Measurements from ENCODE around the gene MINK1. TPM values are rescaled to one million over a fixed set of nuclear protein-coding genes. Genes with fewer than 3 reads are reported as not detected.

The MINK1 gene
- total and polyA plus RNA-seq, 10 of the 15 experiments (the other 5 are each of a cell fraction or from before 2014, with no cell fraction given), result 0.08 to 55.6 (median 15.0) TPM

DNA sequence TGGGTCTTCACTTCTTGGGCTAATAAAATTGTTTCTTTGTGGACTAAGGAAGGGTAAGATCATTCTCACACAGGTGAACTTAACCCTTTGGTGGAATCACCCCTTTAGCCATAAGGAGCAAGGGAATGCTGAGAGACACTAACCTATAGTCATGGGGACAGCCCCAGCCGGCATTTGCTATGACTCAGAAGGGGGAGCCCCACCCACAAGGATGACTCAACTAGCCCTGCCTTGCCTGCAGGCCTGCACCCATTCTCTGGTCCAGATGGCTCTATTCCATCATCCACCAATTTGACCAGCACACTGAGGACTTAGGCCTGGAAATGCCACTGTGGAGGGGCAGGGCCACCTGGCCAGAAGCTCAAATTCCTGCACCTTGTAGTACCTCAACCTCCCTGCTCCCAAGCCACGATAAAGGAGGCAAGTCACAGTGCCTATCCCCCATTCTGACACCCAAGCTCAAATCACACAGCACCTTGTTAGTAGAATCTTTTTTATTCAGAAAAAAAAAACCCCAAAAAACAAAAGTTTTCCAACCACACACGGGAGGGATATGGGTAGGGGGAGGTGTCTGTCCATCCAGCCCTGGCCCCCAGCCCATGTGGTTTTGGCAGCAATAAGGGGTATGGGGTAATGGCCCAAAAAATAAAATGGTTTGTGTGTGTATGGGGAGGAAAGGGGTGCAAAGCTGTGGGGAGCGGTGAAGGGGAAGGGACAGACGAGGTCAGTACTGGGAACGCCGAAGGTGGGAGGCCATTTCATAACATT lies 112.2 kb downstream of the MINK1 start (continued):
- TF ChIP-seq CUX1 (IDR thresholded peaks at IDR 0.05; ENCODE audit: insufficient replicate concordance, low read depth, low read length), result no peak
- TF ChIP-seq MAX (IDR thresholded peaks at IDR 0.05; ENCODE audit: low read depth, low read length), result no peak

- intact Hi-C loops (cut with micrococcal nuclease; ENCODE audit: unreplicated experiment) (no loop called here), in situ Hi-C loops (cut with MboI) (no loop called here)
- POLR2A ChIA-PET, result interaction anchor here (0.6 to 17.5 kb wide), 4 partner anchors 20 to 71 kb away, joined by 3 to 272 read pairs (median 5); partner anchors contain the start of genes INCA1, KIF1C and SPAG7
- peak overlapping the region; percentile 96 for H3K4me3 ChIP-seq
- H3K4me2 ChIP-seq (ENCODE audit: control insufficient read depth, insufficient read depth), result peak overlapping the region; percentile 55
- peaks cover 42% of the 10 kb centered on the region for H3K4me1 ChIP-seq (ENCODE audit: control insufficient read depth, insufficient read depth, low read length)
- H3K27me3 ChIP-seq (replicated peaks in 1 of 2; ENCODE audit: control insufficient read depth in 2 of 2, insufficient read depth in 2 of 2, low read length in 1 of 2), result no peaks in the 10 kb centered on the region
- H3K27ac ChIP-seq (ENCODE audit: control insufficient read depth, insufficient read depth), result peak overlapping the region; percentile 100
- H3K9me3 ChIP-seq (replicated peaks; ENCODE audit: control insufficient read depth, insufficient read depth, low read length), result no peaks in the 10 kb centered on the region
- H3K36me3 ChIP-seq (ENCODE audit: control insufficient read depth in 2 of 2, insufficient read depth in 2 of 2, low read length in 1 of 2), result peaks cover 20 to 22% of the 10 kb centered on the region in 2 experiments
- FAIRE-seq, result no peak
- peaks cover 5% of the 10 kb centered on the region for H4K20me1 ChIP-seq (ENCODE audit: control insufficient read depth, insufficient read depth)
- no peak for ATAC-seq
- SMC1A ChIA-PET (ENCODE audit: uncharacterized antibody, unreplicated experiment), result interaction anchor here (0.6 to 7.1 kb wide), 5 partner anchors 11 to 41 kb away, joined by 3 to 50 read pairs (median 4); partner anchors contain the start of gene SPAG7
- no peak overlapping the region for H2AFZ ChIP-seq (ENCODE audit: control insufficient read depth, low read depth, low read length)
- H3K79me2 ChIP-seq (ENCODE audit: control insufficient read depth, insufficient read depth, low read length), result peaks cover 82% of the 10 kb centered on the region
- CTCF ChIA-PET, result interaction anchor here (1.2 to 3.3 kb wide), 3 partner anchors 21 to 116 kb away, joined by 3 to 13 read pairs (median 12); partner anchors contain the start of gene SPAG7
- 0% methylated on average over 4 of the region's 4 CpGs for WGBS (ENCODE audit: insufficient coverage, insufficient replicate concordance, low lambda C conversion rate, missing lambda C conversion rate)
- H3K9ac ChIP-seq (ENCODE audit: control insufficient read depth, insufficient read depth, low read length), result peak overlapping the region; percentile 100
- RAD21 ChIA-PET (ENCODE audit: unreplicated experiment), result interaction anchor here (9.8 kb wide), 1 partner anchor 20 kb away, joined by 73 read pairs; the partner anchor contains the start of gene SPAG7
- no TSS peak for BruUV-seq (replicated peaks)
- DNase-seq (ENCODE audit: low read depth, low spot score), result no peak
- no peak for TF ChIP-seq CEBPZ (IDR thresholded peaks at IDR 0.05; ENCODE audit: low read depth, low read length)
- TF ChIP-seq TCF3 (IDR thresholded peaks at IDR 0.05; ENCODE audit: borderline replicate concordance, insufficient read depth, low read depth, low read length), result peak; percentile 59; the same call in 1 of the 2 replicates
- peak; percentile 31; the same call in 1 of the 2 replicates for TF ChIP-seq POLR2AphosphoS2 (IDR thresholded peaks at IDR 0.05; ENCODE audit: low read depth, low read length)
- TF ChIP-seq MEF2B (IDR thresholded peaks at IDR 0.05; ENCODE audit: partially characterized antibody, poor library complexity, severe bottlenecking), result no peak
- TF ChIP-seq PKNOX1 (IDR thresholded peaks at IDR 0.05), result peak; percentile 44; the same call in 1 of the 2 replicates
- peak; percentile 76; the same call in 1 of the 2 replicates for TF ChIP-seq TCF12 (IDR thresholded peaks at IDR 0.05; ENCODE audit: low read depth, low read length)
- TF ChIP-seq RCOR1 (conservative IDR thresholded peaks at IDR 0.05; ENCODE audit: low read depth, low read length), result no peak
- peak; percentile 17; the same call in 1 of the 2 replicates for TF ChIP-seq SMAD5 (IDR thresholded peaks at IDR 0.05; ENCODE audit: low read depth)
Observed at GRCh38 chr17:4945944-4946280, 112.8 kb downstream of the MINK1 start.
